ENCODE results near the gene PRR36. TPM values are rescaled to one million over a fixed set of nuclear protein-coding genes. Genes with fewer than 3 reads are reported as not detected.

PRR36 gene
- total RNA-seq, 3 donors from 2014 or later, result 0.59 to 2.0 TPM; not detected in 1

- Histone ChIP-seq H3K4me3 (peak overlapping the region in 2 of 3 donors; percentile 36 to 54), H3K4me1 (peaks cover 0 to 8% of the 10 kb centered on the region in 2 donors), H3K36me3 (no peaks in the 10 kb centered on the region), H3K27ac (peak overlapping the region; percentile 1 to 28), H3K9me3 (no peaks in the 10 kb centered on the region), H3K27me3 (peaks cover 5 to 20% of the 10 kb centered on the region in 2 donors)
- intact Hi-C loops (cut with DNase I; ENCODE audit: low total_unique reads), result loop anchor here (1.0 kb wide), 1 partner anchor 18 kb away; no protein-coding TSS in a partner anchor
- DNase-seq (ENCODE audit: low spot score in 2 of 2), result no peak
- TF ChIP-seq, protein P1, sequence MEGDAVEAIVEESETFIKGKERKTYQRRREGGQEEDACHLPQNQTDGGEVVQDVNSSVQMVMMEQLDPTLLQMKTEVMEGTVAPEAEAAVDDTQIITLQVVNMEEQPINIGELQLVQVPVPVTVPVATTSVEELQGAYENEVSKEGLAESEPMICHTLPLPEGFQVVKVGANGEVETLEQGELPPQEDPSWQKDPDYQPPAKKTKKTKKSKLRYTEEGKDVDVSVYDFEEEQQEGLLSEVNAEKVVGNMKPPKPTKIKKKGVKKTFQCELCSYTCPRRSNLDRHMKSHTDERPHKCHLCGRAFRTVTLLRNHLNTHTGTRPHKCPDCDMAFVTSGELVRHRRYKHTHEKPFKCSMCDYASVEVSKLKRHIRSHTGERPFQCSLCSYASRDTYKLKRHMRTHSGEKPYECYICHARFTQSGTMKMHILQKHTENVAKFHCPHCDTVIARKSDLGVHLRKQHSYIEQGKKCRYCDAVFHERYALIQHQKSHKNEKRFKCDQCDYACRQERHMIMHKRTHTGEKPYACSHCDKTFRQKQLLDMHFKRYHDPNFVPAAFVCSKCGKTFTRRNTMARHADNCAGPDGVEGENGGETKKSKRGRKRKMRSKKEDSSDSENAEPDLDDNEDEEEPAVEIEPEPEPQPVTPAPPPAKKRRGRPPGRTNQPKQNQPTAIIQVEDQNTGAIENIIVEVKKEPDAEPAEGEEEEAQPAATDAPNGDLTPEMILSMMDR (IDR thresholded peaks at IDR 0.05), result no peak
- TF ChIP-seq POLR2AphosphoS5 (IDR thresholded peaks at IDR 0.05) (no peak), POLR2A (IDR thresholded peaks at IDR 0.05) (no peak)
Measured at GRCh38 chr19:7872306-7873204, 1.6 kb downstream of the PRR36 start.

GRCh38 chr19:7871437-7872305, 2.5 kb downstream of the PRR36 start:
- peak overlapping the region in 2 of 3 donors; percentile 36 to 54 for H3K4me3 ChIP-seq

DNA sequence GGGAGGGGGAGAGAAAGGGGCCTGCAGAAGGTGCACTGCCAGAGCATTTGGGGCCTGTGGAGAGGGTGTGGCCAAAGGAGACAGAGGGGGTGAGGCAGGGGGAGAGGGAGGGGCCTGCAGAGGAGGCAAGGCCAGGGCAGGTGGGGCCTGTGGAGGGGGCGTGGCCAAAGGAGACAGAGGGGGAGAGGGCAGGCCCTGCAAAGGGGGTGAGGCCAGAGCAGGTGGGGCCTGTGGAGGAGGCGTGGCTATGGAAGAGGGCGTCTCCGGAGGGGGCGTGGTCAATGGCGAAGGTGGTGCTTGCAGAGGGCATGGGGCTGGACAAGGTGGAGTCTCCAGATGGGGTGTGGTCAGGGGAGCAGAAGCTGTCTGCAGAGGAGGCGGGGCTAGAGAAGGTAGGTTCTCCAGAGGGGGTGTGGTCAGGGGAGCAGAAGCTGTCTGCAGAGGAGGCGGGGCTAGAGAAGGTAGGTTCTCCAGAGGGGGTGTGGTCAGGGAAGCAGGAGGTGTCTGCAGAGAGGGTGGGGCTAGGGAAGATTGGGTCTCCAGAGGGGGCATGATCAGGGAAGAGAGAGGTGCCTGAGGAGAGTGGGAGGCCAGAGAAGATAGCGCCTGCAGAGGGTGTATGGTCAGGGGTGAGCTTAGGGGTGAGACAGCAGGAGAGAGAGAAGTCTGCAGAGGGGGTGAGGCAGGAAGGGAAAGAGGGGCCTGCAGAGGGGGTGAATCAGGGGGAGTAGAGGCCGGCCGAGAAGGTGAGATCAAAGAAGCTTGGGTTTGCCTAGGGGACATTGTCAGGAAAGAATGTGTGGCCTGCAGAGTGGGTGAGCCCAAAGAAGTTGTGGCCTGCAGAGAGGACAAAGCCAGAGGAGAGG, 3.4 kb downstream of the PRR36 start:
- H3K4me3 ChIP-seq, result peak overlapping the region in 2 of 3 donors; percentile 36 to 54
- H3K36me3 ChIP-seq, result no peaks in the 10 kb centered on the region
- no peaks in the 10 kb centered on the region for H3K9me3 ChIP-seq
- intact Hi-C loops (cut with DNase I; ENCODE audit: low total_unique reads), result no loop called here
- no peak overlapping the region for H3K27ac ChIP-seq
- TF ChIP-seq POLR2AphosphoS5 (IDR thresholded peaks at IDR 0.05) (no peak), POLR2A (IDR thresholded peaks at IDR 0.05) (no peak)
- TF ChIP-seq, protein P1 (IDR thresholded peaks at IDR 0.05), result no peak
- peaks cover 0 to 8% of the 10 kb centered on the region in 2 donors for H3K4me1 ChIP-seq
- H3K27me3 ChIP-seq, result peaks cover 5 to 20% of the 10 kb centered on the region in 2 donors
- peak in 1 of 2 donors; percentile 84 for DNase-seq (ENCODE audit: low spot score in 2 of 2)

More at GRCh38 chr19:7871437-7872305, 2.5 kb downstream of the PRR36 start:
- Histone ChIP-seq H3K4me1 (peaks cover 0 to 8% of the 10 kb centered on the region in 2 donors), H3K27me3 (peaks cover 5 to 20% of the 10 kb centered on the region in 2 donors), H3K27ac (peak overlapping the region; percentile 28 to 52), H3K9me3 (no peaks in the 10 kb centered on the region), H3K36me3 (no peaks in the 10 kb centered on the region)
- TF ChIP-seq POLR2AphosphoS5 (IDR thresholded peaks at IDR 0.05), result no peak
- intact Hi-C loops (cut with DNase I; ENCODE audit: low total_unique reads), result no loop called here
- peak; percentile 93 to 97 for DNase-seq (ENCODE audit: low spot score in 2 of 2)

GRCh38 chr19:7869910-7870511, 4.2 kb downstream of the PRR36 start:
- intact Hi-C loops (cut with DNase I; ENCODE audit: low total_unique reads), result no loop called here
- TF ChIP-seq POLR2A (IDR thresholded peaks at IDR 0.05) (no peak), POLR2AphosphoS5 (IDR thresholded peaks at IDR 0.05) (no peak)
- TF ChIP-seq, protein P1 (IDR thresholded peaks at IDR 0.05), result no peak
- H3K4me1 ChIP-seq, result peaks cover 0 to 8% of the 10 kb centered on the region in 2 donors
- H3K36me3 ChIP-seq, result no peaks in the 10 kb centered on the region
- peak overlapping the region; percentile 21 to 75 (median 62) for H3K4me3 ChIP-seq
- DNase-seq (ENCODE audit: low spot score in 2 of 2), result peak in 1 of 2 donors; percentile 78
- H3K9me3 ChIP-seq, result no peaks in the 10 kb centered on the region
- H3K27ac ChIP-seq, result peak overlapping the region; percentile 78 to 83
- H3K27me3 ChIP-seq, result peaks cover 5 to 20% of the 10 kb centered on the region in 2 donors
